Natural killer cell treated with Interleukin-12 subunit alpha and Interleukin-12 subunit beta and Interleukin-15 and Interleukin-18, amount 100 ng/mL, for 72 hours (primary cell): ENCODE results near the gene ASTN1. TPM values are rescaled to one million over a fixed set of nuclear protein-coding genes. Genes with fewer than 3 reads are reported as not detected.

Experiments
- ATAC-seq, 2 donors: fragments of 150-1000 bp; cut with Tn5 transposase in 1 of 2; sonication (Bioruptor Pico), chemical (Tn5 transposase) in 1 of 2; 2 replicates each; pipeline ENCODE4 v1.10.0; 2021
- DNase-seq: peaks from one replicate; pipeline ENCODE4 v3.0.0; 2022; ENCODE audit warnings: low spot score
- H3K27ac Mint-ChIP-seq, 2 donors: 1 replicate in 1 of 2; 2 replicates in 1 of 2; pipeline ENCODE4 v1.8.0; 2022; ENCODE audit warnings: mixed read lengths in 2 of 2, mild to moderate bottlenecking in 1 of 2, moderate library complexity in 1 of 2
- H3K27me3 Mint-ChIP-seq, 2 donors: 1 replicate in 1 of 2; 2 replicates in 1 of 2; pipeline ENCODE4 v1.8.0; 2022; ENCODE audit warnings: mixed read lengths in 2 of 2
- H3K36me3 Mint-ChIP-seq: one replicate; pipeline ENCODE4 v1.8.0; 2022; ENCODE audit warnings: mixed read lengths
- H3K4me1 Mint-ChIP-seq, 2 donors: 1 replicate in 1 of 2; 2 replicates in 1 of 2; pipeline ENCODE4 v1.8.0; 2022; ENCODE audit warnings: low read depth in 2 of 2, mixed read lengths in 2 of 2, mild to moderate bottlenecking in 1 of 2
- H3K4me3 Mint-ChIP-seq: one replicate; pipeline ENCODE4 v1.8.0; 2022; ENCODE audit warnings: mixed read lengths
- H3K9me3 Mint-ChIP-seq: 2 replicates; pipeline ENCODE4 v1.8.0; 2022; ENCODE audit warnings: mixed read lengths
- total RNA-seq, 2 donors: library from RNA; stranded (reverse); gene quantifications; one replicate each; pipeline ENCODE4 v1.2.3, GENCODE V29; 2022

Gene ASTN1
- total RNA-seq, 2 donors from 2014 or later = not detected

- DNase-seq (no peak), ATAC-seq (no peak)
- Mint-ChIP-seq H3K27ac (no peak overlapping the region), H3K4me1 (no peaks in the 10 kb centered on the region), H3K27me3 (no peaks in the 10 kb centered on the region), H3K4me3 (no peak overlapping the region), H3K36me3 (no peaks in the 10 kb centered on the region), H3K9me3 (peaks cover 6% of the 10 kb centered on the region)
Observed at GRCh38 chr1:177138347-177138746, 26.2 kb downstream of the ASTN1 start.

DNA sequence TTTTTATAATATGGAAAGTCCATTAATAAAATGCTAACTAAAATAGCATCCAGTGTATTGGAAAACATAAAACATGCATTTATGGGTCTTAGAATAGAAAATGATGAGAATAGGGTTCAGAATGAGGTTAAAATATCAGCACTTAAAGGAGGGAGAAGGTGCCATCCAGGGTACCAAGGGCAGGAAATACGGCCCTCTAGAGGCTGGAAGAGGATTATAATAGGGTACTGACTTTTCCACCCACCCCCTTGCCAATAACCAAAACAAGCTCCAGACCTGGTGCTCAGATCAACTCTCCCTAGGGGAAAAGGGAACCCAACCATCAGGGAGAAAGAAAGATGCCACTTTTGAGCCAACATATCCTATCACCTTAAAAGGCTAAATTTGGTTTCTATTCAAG, 26.7 kb downstream of the ASTN1 start:
- H3K4me3 Mint-ChIP-seq = no peak overlapping the region
- ATAC-seq = no peak
- H3K4me1 Mint-ChIP-seq = no peaks in the 10 kb centered on the region
- no peaks in the 10 kb centered on the region for H3K27me3 Mint-ChIP-seq
- DNase-seq = no peak
- no peak overlapping the region for H3K27ac Mint-ChIP-seq
- no peaks in the 10 kb centered on the region for H3K36me3 Mint-ChIP-seq
- peaks cover 6% of the 10 kb centered on the region for H3K9me3 Mint-ChIP-seq

- DNase-seq = no peak
- H3K9me3 Mint-ChIP-seq = peaks cover 6% of the 10 kb centered on the region
- no peak for ATAC-seq
- no peaks in the 10 kb centered on the region for H3K27me3 Mint-ChIP-seq
- no peaks in the 10 kb centered on the region for H3K36me3 Mint-ChIP-seq
- no peak overlapping the region for H3K4me3 Mint-ChIP-seq
- no peaks in the 10 kb centered on the region for H3K4me1 Mint-ChIP-seq
- H3K27ac Mint-ChIP-seq = no peak overlapping the region
Observed at GRCh38 chr1:177135250-177135649, 29.3 kb downstream of the ASTN1 start.

GRCh38 chr1:177133977-177134538, 30.5 kb downstream of the ASTN1 start:
- H3K9me3 Mint-ChIP-seq = peaks cover 6% of the 10 kb centered on the region
- no peaks in the 10 kb centered on the region for H3K36me3 Mint-ChIP-seq
- no peaks in the 10 kb centered on the region for H3K27me3 Mint-ChIP-seq
- ATAC-seq (no peak), DNase-seq (no peak)
- no peak overlapping the region for H3K4me3 Mint-ChIP-seq
- no peaks in the 10 kb centered on the region for H3K4me1 Mint-ChIP-seq
- no peak overlapping the region for H3K27ac Mint-ChIP-seq

GRCh38 chr1:177132141-177132540, 32.4 kb downstream of the ASTN1 start:
- H3K4me1 Mint-ChIP-seq = no peaks in the 10 kb centered on the region
- no peak for ATAC-seq
- no peaks in the 10 kb centered on the region for H3K36me3 Mint-ChIP-seq
- no peak overlapping the region for H3K27ac Mint-ChIP-seq
- H3K4me3 Mint-ChIP-seq = no peak overlapping the region
- H3K27me3 Mint-ChIP-seq = no peaks in the 10 kb centered on the region
- peaks cover 6% of the 10 kb centered on the region for H3K9me3 Mint-ChIP-seq
- DNase-seq = no peak

DNA sequence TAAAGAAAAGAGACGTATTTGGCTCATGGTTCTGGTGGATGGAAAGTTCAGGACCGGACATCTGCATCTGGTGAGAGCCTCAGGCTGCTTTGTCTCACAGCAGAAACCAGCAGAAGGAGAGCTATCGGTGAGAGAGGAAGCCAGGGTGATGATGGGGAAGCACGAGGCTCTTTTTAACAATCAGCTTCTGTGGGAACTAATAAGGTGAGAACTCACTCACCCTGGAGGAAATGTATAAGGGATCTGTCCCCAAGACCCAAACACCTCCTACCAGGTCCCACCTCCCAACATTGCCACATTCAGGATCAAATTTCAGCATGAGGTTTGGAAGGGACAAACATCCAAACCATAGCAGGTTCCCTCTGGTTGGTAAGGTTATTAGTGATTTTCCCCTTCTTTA, 32.8 kb downstream of the ASTN1 start:
- Mint-ChIP-seq H3K27ac (no peak overlapping the region), H3K9me3 (peaks cover 6% of the 10 kb centered on the region), H3K36me3 (no peaks in the 10 kb centered on the region), H3K27me3 (no peaks in the 10 kb centered on the region), H3K4me3 (no peak overlapping the region), H3K4me1 (no peaks in the 10 kb centered on the region)
- DNase-seq = no peak
- no peak for ATAC-seq

DNA sequence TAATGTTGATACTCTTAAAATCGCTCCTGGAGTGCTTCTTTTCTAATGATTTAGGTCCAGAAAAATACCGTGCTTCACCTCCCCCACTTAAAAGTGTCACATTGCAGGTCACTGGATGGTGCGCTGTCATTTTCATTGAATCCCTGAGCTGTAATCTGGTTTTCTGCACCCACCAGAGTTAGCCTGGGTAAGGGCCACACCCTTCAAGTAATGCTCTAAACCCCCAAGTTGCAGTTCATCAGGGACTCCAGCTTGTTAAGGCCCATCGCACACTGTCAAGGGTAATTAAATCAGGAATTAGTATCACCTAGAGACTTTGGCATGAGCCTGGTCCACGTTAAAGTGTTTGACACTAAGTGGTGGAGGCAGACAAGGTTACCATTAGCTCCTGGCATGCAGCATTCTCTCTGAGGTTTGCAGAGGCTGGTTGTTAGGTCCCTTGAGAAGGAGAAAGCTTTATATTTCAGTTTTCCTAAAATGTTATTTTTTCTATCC, 34.0 kb downstream of the ASTN1 start:
- ATAC-seq (no peak), DNase-seq (no peak)
- H3K36me3 Mint-ChIP-seq = no peaks in the 10 kb centered on the region
- H3K4me1 Mint-ChIP-seq = no peaks in the 10 kb centered on the region
- H3K9me3 Mint-ChIP-seq = peaks cover 10% of the 10 kb centered on the region
- H3K27me3 Mint-ChIP-seq = no peaks in the 10 kb centered on the region
- no peak overlapping the region for H3K27ac Mint-ChIP-seq
- no peak overlapping the region for H3K4me3 Mint-ChIP-seq

DNA sequence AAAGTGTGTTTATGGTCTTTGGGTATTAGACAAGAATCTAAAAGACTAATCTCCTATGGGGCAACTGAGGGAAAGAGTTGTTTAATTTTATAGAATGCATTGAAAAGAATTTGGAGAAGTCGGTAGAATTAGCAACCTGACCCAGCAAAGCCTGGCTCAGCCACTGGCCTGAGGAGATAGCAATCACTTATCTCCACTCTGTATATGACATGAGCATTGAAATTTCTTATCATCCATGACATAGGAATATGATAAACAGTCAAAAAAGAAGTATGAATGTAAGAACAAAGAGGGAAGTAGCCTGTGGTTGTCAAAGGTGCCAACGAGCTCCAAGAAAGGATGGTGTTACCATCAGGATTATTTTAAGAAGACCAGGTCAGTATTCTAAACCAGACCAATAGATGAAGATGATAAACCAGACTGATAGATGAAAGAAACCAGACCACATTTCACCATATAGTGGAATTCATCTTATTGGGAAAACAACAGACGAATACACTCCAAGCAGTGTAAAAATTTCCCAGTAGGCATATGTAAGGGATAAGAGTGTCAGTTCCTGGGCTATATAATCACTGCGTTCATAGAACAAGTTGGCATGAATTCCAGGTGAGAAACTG, 35.7 kb downstream of the ASTN1 start:
- Mint-ChIP-seq H3K9me3 (peaks cover 13% of the 10 kb centered on the region), H3K36me3 (no peaks in the 10 kb centered on the region), H3K4me1 (no peaks in the 10 kb centered on the region), H3K4me3 (no peak overlapping the region), H3K27me3 (no peaks in the 10 kb centered on the region), H3K27ac (no peak overlapping the region)
- ATAC-seq (no peak), DNase-seq (no peak)

GRCh38 chr1:177126267-177126666, 38.2 kb downstream of the ASTN1 start:
- ATAC-seq (no peak), DNase-seq (no peak)
- Mint-ChIP-seq H3K4me3 (no peak overlapping the region), H3K9me3 (peaks cover 10% of the 10 kb centered on the region), H3K27ac (no peak overlapping the region), H3K27me3 (no peaks in the 10 kb centered on the region), H3K36me3 (no peaks in the 10 kb centered on the region), H3K4me1 (no peaks in the 10 kb centered on the region)

- no peak overlapping the region for H3K4me3 Mint-ChIP-seq
- DNase-seq (no peak), ATAC-seq (no peak)
- H3K27me3 Mint-ChIP-seq = no peaks in the 10 kb centered on the region
- H3K36me3 Mint-ChIP-seq = no peaks in the 10 kb centered on the region
- H3K9me3 Mint-ChIP-seq = peaks cover 14% of the 10 kb centered on the region
- no peaks in the 10 kb centered on the region for H3K4me1 Mint-ChIP-seq
- H3K27ac Mint-ChIP-seq = no peak overlapping the region
Observed at GRCh38 chr1:177124577-177125278, 39.8 kb downstream of the ASTN1 start.

GRCh38 chr1:177122461-177123251, 41.9 kb downstream of the ASTN1 start:
- ATAC-seq = no peak
- no peak overlapping the region for H3K27ac Mint-ChIP-seq
- H3K4me3 Mint-ChIP-seq = no peak overlapping the region
- H3K4me1 Mint-ChIP-seq = no peaks in the 10 kb centered on the region
- DNase-seq = no peak
- no peaks in the 10 kb centered on the region for H3K27me3 Mint-ChIP-seq
- peaks cover 11% of the 10 kb centered on the region for H3K9me3 Mint-ChIP-seq
- no peaks in the 10 kb centered on the region for H3K36me3 Mint-ChIP-seq

DNA sequence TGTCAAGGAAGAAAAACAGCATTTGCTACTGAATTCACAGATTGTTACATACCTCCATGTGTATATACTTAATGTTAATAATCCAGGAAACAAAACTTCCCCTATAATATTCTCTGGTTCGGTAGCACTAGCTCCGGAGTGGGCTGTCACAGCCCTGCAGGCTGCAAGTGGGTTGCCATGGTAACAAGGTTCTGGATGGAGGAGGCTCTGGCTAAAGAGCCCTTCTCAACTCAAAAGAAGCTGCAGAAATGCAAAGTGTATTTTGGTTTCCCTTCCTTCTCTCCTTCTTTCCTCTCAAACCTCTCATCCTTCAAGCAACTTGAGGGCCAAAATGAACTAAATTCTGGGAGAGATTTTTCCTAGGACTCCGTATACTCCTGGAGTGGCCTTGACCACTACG, 45.2 kb downstream of the ASTN1 start:
- Mint-ChIP-seq H3K27ac (no peak overlapping the region), H3K4me3 (no peak overlapping the region), H3K36me3 (no peaks in the 10 kb centered on the region), H3K27me3 (no peaks in the 10 kb centered on the region), H3K9me3 (peaks cover 5% of the 10 kb centered on the region), H3K4me1 (no peaks in the 10 kb centered on the region)
- ATAC-seq (no peak), DNase-seq (no peak)

GRCh38 chr1:177118901-177119300, 45.6 kb downstream of the ASTN1 start:
- Mint-ChIP-seq H3K9me3 (peaks cover 4% of the 10 kb centered on the region), H3K27me3 (no peaks in the 10 kb centered on the region), H3K27ac (no peak overlapping the region), H3K4me1 (no peaks in the 10 kb centered on the region), H3K4me3 (no peak overlapping the region), H3K36me3 (no peaks in the 10 kb centered on the region)
- DNase-seq = no peak
- ATAC-seq = no peak

DNA sequence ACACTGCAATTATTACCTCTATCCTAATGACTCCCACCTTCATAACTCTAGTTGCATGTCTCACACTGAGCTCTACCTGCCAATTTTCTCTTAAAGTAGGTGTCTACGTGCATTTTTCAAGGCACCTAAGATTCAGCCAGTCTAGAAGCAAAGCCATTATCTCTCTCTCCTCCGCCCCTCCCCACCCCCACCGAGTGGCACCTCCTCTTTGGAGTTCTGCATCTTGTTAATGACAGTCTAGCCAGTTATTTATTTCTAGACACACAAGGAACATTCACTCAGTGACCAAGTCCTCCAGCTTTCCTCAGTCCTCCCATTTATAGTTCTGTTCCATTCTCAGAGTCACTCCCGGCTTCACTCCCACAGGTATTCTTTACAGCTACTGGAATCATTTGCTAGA, 47.6 kb downstream of the ASTN1 start:
- H3K9me3 Mint-ChIP-seq = peaks cover 4% of the 10 kb centered on the region
- ATAC-seq = no peak

More for the DNA sequence above, 47.6 kb downstream of the ASTN1 start:
- H3K27ac Mint-ChIP-seq = no peak overlapping the region
- no peak overlapping the region for H3K4me3 Mint-ChIP-seq
- no peak for DNase-seq
- no peaks in the 10 kb centered on the region for H3K4me1 Mint-ChIP-seq
- no peaks in the 10 kb centered on the region for H3K27me3 Mint-ChIP-seq
- no peaks in the 10 kb centered on the region for H3K36me3 Mint-ChIP-seq
